CD14-positive monocyte (primary cell): ENCODE results near the gene PSMA4. TPM values are rescaled to one million over a fixed set of nuclear protein-coding genes. Genes with fewer than 3 reads are reported as not detected.

Experiments used
- DNase-seq, 3 donors: peaks; one replicate each; pipeline ENCODE4 v3.0.0-alpha.2; 2011 to 2022
- H2AFZ ChIP-seq: 2 replicates; pipeline ENCODE4 v1.6.0; 2012; ENCODE audit warnings: mild to moderate bottlenecking, low read depth, low read length, inconsistent platforms; ENCODE audit not compliant: insufficient read depth, poor library complexity, severe bottlenecking
- H3K27ac ChIP-seq, 2 donors: 1 replicate in 1 of 2; 2 replicates in 1 of 2; pipeline ENCODE4 v1.5.1; 2012 to 2013; ENCODE audit warnings: low read length in 2 of 2, control low read depth in 1 of 2, inconsistent platforms in 1 of 2, low read depth in 1 of 2, mild to moderate bottlenecking in 1 of 2
- H3K27me3 ChIP-seq, 2 donors: one replicate each; pipeline versions ENCODE4 v1.6.0 to v1.6.1; 2011 to 2013; ENCODE audit warnings: low read length in 2 of 2; ENCODE audit not compliant: control insufficient read depth in 2 of 2, insufficient read depth in 2 of 2
- H3K36me3 ChIP-seq, 2 donors: replicated peaks in 1 of 2; 1 replicate in 1 of 2; 2 replicates in 1 of 2; pipeline versions ENCODE4 v1.5.1 to v1.6.1; 2012 to 2013; ENCODE audit warnings: low read length in 2 of 2, control low read depth in 1 of 2, inconsistent platforms in 1 of 2, mild to moderate bottlenecking in 1 of 2; ENCODE audit not compliant: insufficient read depth in 2 of 2, control insufficient read depth in 1 of 2
- H3K4me1 ChIP-seq, 2 donors: 1 replicate in 1 of 2; 2 replicates in 1 of 2; pipeline versions ENCODE4 v1.5.1 to v1.6.1; 2012 to 2013; ENCODE audit warnings: low read length in 2 of 2, control low read depth in 1 of 2, inconsistent platforms in 1 of 2, mild to moderate bottlenecking in 1 of 2, moderate library complexity in 1 of 2; ENCODE audit not compliant: insufficient read depth in 2 of 2, control insufficient read depth in 1 of 2
- H3K4me2 ChIP-seq: replicated peaks from 2 replicates; pipeline ENCODE3; 2012; ENCODE audit warnings: low read length, moderate library complexity, mild to moderate bottlenecking; ENCODE audit not compliant: poor library complexity, severe bottlenecking; ENCODE audit errors: extremely low read depth
- H3K4me3 ChIP-seq, 3 experiments: fragments of 200-600 bp in 1 of 3; sonication (generic) in 1 of 3; replicated peaks in 1 of 3; 1 replicate in 2 of 3; 2 replicates in 1 of 3; pipeline ENCODE4 v1.5.1; 2011 to 2013; ENCODE audit warnings: low read length in 3 of 3, mild to moderate bottlenecking in 3 of 3, control low read depth in 2 of 3, low read depth in 2 of 3, inconsistent platforms in 1 of 3, moderate library complexity in 1 of 3
- H3K79me2 ChIP-seq: 2 replicates; pipeline ENCODE4 v1.6.0; 2012; ENCODE audit warnings: mild to moderate bottlenecking, control low read depth, inconsistent platforms, low read length, moderate library complexity; ENCODE audit not compliant: insufficient read depth
- H3K9ac ChIP-seq: 2 replicates; pipeline ENCODE4 v1.6.0; 2017; ENCODE audit warnings: low read length, mild to moderate bottlenecking; ENCODE audit not compliant: insufficient read depth, poor library complexity, severe bottlenecking
- H3K9me3 ChIP-seq, 2 donors: replicated peaks in 1 of 2; 1 replicate in 1 of 2; 2 replicates in 1 of 2; pipeline versions ENCODE4 v1.5.1 to v1.6.1; 2012 to 2013; ENCODE audit warnings: low read length in 2 of 2, control low read depth in 1 of 2; ENCODE audit not compliant: control insufficient read depth in 1 of 2, insufficient read depth in 1 of 2
- H4K20me1 ChIP-seq: 2 replicates; pipeline ENCODE4 v1.6.0; 2012; ENCODE audit warnings: mild to moderate bottlenecking, low read length, control low read depth, moderate library complexity; ENCODE audit not compliant: insufficient read depth
- H3K27ac Mint-ChIP-seq, 7 donors: one replicate each; pipeline ENCODE4 v1.8.0; 2020; ENCODE audit warnings: mild to moderate bottlenecking in 7 of 7, mixed read lengths in 7 of 7, moderate library complexity in 6 of 7, inconsistent platforms in 2 of 7
- H3K27me3 Mint-ChIP-seq, 3 donors: one replicate each; pipeline ENCODE4 v1.8.0; 2021 to 2022; ENCODE audit warnings: low read depth in 3 of 3, mild to moderate bottlenecking in 3 of 3, mixed read lengths in 3 of 3, moderate library complexity in 3 of 3, inconsistent platforms in 1 of 3
- H3K36me3 Mint-ChIP-seq, 2 donors: one replicate each; pipeline ENCODE4 v1.8.0; 2020; ENCODE audit warnings: mixed read lengths in 2 of 2, inconsistent platforms in 1 of 2, mild to moderate bottlenecking in 1 of 2
- H3K4me1 Mint-ChIP-seq: one replicate; pipeline ENCODE4 v1.8.0; 2020; ENCODE audit warnings: mild to moderate bottlenecking, mixed read lengths
- H3K4me3 Mint-ChIP-seq, 2 donors: one replicate each; pipeline ENCODE4 v1.8.0; 2020; ENCODE audit warnings: mild to moderate bottlenecking in 2 of 2, mixed read lengths in 2 of 2, moderate library complexity in 1 of 2
- H3K9me3 Mint-ChIP-seq, 7 donors: one replicate each; pipeline ENCODE4 v1.8.0; 2020 to 2022; ENCODE audit warnings: mixed read lengths in 7 of 7, mild to moderate bottlenecking in 6 of 7, moderate library complexity in 6 of 7, inconsistent platforms in 2 of 7
- WGBS: methylation state at CpG from one replicate; pipeline ENCODE4 v1.1.5; 2013; ENCODE audit warnings: missing lambda C conversion rate; ENCODE audit not compliant: insufficient coverage; 5-methylcytosine and 5-hydroxymethylcytosine counted together
- intact Hi-C, 2 donors: fragments of 100-400 bp; cut with micrococcal nuclease; formaldehyde crosslinking; loops; one replicate each; pipeline versions ENCODE4 v1.15.0 to v1.15.1; 2023
- polyA plus RNA-seq, 3 donors: library from polyadenylated mRNA; depleted of rRNA in 1 of 3; unstranded in 2 of 3; stranded (reverse) in 1 of 3; fragments of 300-500 nt in 2 of 3; fragments of >200 nt in 1 of 3; fragmentation: Illumina TruSeq in 2 of 3; gene quantifications; 1 replicate in 2 of 3; 2 replicates in 1 of 3; pipeline ENCODE4 v1.2.3, GENCODE V29; 2012 to 2021
- TF ChIP-seq, protein P1 (sequence below): fragments of 200-600 bp; IDR thresholded peaks from one replicate; pipeline ENCODE4 v1.8.0; 2022; ENCODE audit warnings: antibody characterized with exemption, mild to moderate bottlenecking

PSMA4 gene
- polyA plus RNA-seq, 3 donors = 121 to 421 (median 406) TPM

- Histone ChIP-seq H3K4me3 (no peak overlapping the region), H3K9ac (no peak overlapping the region), H3K9me3 (no peaks in the 10 kb centered on the region), H3K36me3 (no peaks in the 10 kb centered on the region), H3K4me2 (no peak overlapping the region), H4K20me1 (no peaks in the 10 kb centered on the region), H3K27ac (no peak overlapping the region), H2AFZ (no peak overlapping the region), H3K79me2 (no peaks in the 10 kb centered on the region), H3K27me3 (peaks cover 18 to 20% of the 10 kb centered on the region in 2 donors), H3K4me1 (peaks cover 7% of the 10 kb centered on the region in 2 donors)
- Mint-ChIP-seq H3K4me1 (peaks cover 10% of the 10 kb centered on the region), H3K4me3 (no peak overlapping the region), H3K9me3 (peaks cover 0 to 4% (median 2%) of the 10 kb centered on the region in 7 donors), H3K27me3 (peaks cover 13 to 21% (median 21%) of the 10 kb centered on the region in 3 donors), H3K27ac (no peak overlapping the region), H3K36me3 (peaks cover 0 to 4% of the 10 kb centered on the region in 2 donors)
- intact Hi-C loops = no loop called here
- no peak for DNase-seq
- TF ChIP-seq, protein P1, sequence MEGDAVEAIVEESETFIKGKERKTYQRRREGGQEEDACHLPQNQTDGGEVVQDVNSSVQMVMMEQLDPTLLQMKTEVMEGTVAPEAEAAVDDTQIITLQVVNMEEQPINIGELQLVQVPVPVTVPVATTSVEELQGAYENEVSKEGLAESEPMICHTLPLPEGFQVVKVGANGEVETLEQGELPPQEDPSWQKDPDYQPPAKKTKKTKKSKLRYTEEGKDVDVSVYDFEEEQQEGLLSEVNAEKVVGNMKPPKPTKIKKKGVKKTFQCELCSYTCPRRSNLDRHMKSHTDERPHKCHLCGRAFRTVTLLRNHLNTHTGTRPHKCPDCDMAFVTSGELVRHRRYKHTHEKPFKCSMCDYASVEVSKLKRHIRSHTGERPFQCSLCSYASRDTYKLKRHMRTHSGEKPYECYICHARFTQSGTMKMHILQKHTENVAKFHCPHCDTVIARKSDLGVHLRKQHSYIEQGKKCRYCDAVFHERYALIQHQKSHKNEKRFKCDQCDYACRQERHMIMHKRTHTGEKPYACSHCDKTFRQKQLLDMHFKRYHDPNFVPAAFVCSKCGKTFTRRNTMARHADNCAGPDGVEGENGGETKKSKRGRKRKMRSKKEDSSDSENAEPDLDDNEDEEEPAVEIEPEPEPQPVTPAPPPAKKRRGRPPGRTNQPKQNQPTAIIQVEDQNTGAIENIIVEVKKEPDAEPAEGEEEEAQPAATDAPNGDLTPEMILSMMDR = no peak
- no CpG with 5 or more reads among the region's 2 CpGs for WGBS
Observed at GRCh38 chr15:78570710-78571109, 30.5 kb downstream of the PSMA4 start.

GRCh38 chr15:78571382-78571781 lies 31.1 kb downstream of the PSMA4 start:
- H3K4me1 ChIP-seq = peaks cover under 1% of the 10 kb centered on the region in 2 donors
- H3K79me2 ChIP-seq = no peaks in the 10 kb centered on the region
- no peak overlapping the region for H3K27ac ChIP-seq
- DNase-seq = no peak
- Mint-ChIP-seq H3K27me3 (peaks cover 7 to 17% (median 14%) of the 10 kb centered on the region in 3 donors), H3K4me1 (peaks cover 3% of the 10 kb centered on the region), H3K36me3 (peaks cover 0 to 3% of the 10 kb centered on the region in 2 donors), H3K9me3 (peaks cover 0 to 4% (median 2%) of the 10 kb centered on the region in 7 donors), H3K27ac (no peak overlapping the region), H3K4me3 (no peak overlapping the region)
- no CpG with 5 or more reads among the region's 4 CpGs for WGBS
- no peaks in the 10 kb centered on the region for H3K36me3 ChIP-seq
- intact Hi-C loops = no loop called here
- H3K27me3 ChIP-seq = peaks cover 12 to 13% of the 10 kb centered on the region in 2 donors
- TF ChIP-seq, protein P1 = no peak
- no peak overlapping the region for H3K4me3 ChIP-seq
- H3K4me2 ChIP-seq = no peak overlapping the region
- H2AFZ ChIP-seq = no peak overlapping the region
- no peaks in the 10 kb centered on the region for H3K9me3 ChIP-seq
- H4K20me1 ChIP-seq = no peaks in the 10 kb centered on the region
- no peak overlapping the region for H3K9ac ChIP-seq
